ENCODE measurements around the gene PLCB4.

Gene PLCB4

DNA sequence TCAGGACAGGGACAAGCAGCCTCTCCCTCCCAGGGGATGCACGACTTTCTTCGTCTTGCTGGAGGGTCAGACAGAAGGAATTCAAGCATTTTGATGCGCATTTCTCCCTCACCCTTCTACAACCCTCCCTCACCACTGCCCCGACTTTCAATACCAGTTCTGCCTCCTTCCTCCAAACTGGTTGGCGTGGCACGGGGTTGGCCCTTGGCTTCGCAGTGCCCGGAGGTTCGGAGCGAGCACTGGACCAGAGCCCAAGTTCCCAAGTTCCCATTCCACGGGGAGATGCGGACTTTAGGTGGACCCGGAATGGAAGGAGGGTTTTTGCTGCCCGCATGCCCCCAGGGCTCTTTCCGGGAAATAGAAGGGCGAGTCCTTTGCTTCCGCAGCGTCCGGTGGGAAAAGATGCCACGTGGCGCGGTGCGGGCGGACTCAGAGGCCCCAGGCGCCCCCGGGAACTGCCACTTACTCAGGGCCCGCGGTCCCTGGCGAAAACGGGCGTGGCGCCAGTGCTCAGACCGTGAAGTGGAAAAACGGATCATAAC, 437.5 kb downstream of the PLCB4 start:
- DNase-seq, result no peak

DNA sequence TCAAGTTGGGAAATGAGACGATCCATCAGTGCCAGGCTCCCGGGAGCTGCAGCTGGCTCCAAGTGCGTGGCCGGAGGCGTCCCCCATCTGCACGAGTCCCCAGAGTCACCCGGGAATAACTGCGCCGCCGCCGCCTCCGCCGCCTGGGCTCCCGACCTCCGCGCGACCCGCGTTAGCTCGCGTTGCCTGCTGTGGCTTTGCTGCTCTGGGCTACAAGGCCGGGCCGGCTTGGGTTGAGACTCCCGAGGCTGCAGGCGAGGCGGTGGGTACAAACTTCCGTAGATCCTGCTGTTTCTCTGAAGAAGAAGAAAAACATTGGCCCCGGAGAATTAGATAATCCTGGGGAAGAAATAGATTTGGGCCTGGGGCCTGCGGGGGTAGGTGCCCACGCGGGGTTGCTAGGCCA, 438.1 kb downstream of the PLCB4 start:
- DNase-seq, result no peak

DNA sequence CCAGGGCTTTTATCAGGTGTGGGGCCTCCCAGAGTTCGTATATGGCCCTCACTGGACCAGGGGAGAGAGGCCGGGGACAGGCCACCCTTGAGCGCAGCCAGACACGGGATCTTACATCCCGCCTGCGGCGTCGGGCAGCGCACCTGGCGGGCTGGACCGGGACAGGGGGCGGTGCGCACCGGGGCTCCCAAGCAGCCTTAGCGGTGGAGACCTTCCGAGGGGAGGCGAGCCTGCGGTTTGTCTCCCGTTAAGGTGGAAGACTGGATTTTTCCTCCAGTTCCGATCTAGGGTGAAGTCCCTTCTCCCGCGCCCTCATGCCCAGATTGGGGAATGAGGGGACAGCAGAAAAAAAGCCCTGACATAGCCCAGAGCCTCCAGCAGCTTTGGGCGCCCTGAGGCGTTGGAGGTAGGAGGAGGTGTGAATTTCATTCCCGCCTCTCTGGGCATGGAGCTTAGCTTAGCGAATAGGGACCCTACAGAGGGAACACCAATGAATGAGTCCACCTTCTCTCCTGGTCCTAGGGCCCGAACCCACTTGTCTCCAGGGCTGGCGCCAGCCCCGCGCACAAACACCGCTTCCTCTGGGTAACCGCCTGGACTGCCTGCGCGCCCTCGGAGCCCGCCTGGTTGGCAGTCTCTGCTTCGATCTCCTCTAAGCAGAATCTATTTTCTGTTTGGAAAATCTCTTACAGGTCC, 438.8 kb downstream of the PLCB4 start:
- no peak for DNase-seq

DNA sequence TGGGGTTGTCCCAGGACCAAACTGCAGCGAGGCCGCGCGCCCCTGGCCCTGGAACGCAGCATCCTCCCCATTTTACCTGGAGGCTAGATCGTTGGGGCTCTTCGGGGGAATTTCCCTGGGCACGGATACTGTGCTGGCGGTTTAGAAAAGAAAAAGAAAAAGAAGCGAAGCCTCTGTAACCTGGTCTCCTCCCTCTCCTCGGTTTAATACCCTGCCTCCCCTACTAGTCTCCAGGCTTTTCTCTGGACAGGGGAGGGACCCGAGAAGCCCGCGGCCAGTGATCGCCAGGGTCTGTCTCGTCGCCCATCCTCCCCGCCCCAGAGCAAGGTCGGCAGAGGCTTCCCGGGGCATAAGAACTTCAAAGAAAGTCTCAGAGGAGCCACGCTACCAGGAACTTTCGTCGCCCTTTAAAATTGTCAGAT, 439.4 kb downstream of the PLCB4 start:
- DNase-seq, result no peak

DNA sequence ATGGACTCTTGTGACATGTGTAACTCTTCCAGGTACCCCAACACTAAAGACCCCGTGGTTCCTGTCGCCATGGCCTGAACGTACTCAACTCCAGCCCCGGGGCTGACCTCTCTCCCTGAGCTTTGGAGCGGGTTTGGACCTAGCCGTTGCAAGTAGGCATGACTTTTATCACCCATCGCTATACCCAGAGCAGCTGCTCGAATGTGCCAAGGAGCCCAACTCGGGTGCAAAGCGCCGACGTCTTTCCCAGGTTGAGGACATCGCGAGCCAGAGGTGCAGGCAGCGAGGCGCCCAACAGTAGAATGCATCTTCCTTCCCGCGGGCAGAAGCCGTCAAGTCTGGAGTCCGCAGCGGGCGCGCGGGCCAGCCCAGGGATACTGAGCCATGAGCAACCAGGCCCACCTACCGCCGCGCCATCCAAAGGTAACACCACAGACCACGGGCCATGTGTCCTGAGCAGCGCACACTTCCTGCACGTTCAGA, 439.9 kb downstream of the PLCB4 start:
- DNase-seq, result no peak

DNA sequence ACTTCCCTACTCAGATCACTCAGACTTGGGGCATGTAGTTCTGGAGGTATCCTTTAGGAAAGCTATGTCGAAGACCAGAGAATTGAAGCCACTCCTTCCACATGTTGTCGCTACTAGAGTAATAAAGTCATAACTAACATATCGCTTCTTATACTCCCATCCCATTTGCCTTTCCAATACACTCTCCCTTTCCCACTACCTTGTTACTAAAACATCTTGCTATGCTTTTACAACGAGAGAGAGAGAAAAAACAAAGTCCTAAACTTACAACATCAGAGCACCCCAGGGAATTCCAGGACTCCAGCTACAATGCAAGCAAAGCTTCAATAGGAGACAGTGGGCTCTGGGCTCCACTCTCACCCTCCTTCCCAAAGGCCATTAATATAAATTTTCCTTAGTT, 440.4 kb downstream of the PLCB4 start:
- DNase-seq, result no peak

DNA sequence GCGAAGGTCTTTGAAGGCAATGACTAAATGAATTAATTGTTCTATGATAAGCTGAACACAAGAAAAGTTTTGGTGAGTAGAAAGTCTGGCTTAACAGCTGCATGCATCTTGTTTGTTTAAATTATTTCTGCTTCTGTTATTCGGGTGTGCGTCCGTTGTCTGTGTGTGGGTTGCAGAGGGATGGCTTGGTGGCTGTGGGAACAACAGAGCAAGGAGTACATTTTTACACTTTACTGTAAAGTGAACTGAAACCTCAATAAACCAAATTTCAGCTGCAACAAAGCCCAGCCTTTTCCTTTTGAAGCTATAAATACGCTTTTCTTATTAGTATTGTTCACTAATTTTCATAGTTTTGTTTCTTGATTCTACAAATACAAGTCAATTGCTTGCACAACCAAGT, 442.0 kb downstream of the PLCB4 start:
- no peak for DNase-seq

DNA sequence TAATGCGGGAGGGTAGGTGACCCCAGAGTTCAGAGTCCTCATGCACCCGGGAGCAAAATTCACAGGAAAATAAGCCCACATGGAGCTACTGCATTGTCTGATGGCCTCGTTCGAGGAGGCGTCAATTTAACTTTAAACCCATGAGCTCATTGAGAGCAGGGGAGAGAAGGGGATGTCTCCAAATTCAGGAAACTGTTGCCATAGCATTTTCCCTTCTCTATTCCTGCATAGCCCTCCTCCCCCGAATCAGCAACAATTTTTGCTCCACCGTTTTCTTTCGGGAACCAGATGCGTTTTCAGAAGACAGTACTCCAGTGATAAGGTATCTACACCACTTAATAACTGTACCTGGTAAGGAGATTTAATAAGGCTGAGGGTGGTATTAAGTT, 445.2 kb downstream of the PLCB4 start:
- no peak for DNase-seq

DNA sequence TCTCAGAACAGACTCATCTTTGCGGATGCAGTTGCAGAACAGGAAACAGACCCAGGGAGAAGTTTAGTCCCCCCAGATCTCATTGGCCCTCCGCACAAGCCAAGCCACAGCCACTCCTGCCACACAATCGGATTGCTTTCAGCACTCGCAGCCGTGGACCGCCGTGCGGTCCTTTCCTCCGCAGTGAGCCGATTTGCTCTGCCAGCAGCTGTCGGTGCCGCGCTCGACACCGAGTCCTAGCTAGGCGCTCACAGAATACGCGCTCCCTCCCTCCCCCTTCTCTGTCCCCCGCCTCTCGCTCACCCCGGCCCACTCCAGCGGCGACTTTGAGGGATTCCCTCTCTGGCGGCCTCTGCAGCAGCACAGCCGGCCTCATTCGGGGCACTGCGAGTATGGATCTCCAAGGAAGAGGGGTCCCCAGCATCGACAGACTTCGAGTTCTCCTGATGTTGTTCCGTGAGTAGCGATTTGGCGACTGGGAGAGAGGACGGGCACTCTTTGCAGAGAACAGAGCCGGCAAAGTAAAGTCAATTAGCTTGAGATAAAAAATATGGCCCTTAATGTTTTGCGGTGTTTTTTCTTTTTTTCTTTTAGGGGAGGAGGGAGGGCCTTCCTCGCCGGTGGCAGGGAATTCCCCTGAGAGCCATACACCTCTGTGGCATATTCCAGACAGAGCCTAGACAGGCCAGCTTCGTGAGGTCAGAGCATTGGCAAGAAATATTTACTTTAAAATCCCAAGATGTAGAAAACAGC, 445.8 kb downstream of the PLCB4 start, which contains the start of gene LAMP5:
Gene LAMP5 (plus strand): TSS at position 130 of the 753 bp plus-strand sequence. CDS start 263 bp downstream, at position 393.
- DNase-seq, result peak; percentile 56

DNA sequence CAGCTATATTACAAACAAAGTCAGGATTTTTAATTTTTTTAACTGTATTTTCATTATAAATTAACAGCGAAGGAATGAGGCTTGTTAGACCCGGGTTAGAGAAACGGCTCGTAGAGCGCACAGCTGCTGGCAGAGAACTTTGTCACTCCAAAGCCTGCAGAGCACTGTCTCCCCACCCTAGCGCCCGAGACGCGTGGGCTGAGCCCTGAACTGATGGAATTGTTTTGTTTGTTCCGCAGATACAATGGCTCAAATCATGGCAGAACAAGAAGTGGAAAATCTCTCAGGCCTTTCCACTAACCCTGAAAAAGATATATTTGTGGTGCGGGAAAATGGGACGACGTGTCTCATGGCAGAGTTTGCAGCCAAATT, 446.3 kb downstream of the PLCB4 start:
- DNase-seq, result no peak

DNA sequence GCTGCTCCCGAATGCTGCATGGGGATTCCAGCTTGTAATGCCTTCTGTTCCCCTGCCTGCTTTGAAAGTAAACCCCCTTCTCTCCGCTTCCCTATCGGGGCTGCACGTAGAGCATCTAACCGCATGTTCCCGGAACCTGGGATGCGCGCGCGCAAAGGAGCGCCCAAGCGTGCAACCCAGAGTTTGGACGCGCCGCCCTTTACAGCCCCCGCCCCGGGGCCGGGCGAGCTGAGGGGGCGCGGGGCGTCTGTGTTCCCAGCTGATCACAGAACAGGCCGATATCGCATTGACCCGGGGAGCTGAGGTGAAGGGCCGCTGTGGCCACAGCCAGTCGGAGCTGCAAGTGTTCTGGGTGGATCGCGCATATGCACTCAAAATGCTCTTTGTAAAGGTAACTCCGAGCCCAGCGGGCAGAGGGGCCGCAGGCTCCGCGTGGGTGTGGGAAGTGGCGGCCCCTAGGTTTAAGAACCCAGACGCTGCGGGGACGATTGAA, 446.9 kb downstream of the PLCB4 start:
- no peak for DNase-seq

DNA sequence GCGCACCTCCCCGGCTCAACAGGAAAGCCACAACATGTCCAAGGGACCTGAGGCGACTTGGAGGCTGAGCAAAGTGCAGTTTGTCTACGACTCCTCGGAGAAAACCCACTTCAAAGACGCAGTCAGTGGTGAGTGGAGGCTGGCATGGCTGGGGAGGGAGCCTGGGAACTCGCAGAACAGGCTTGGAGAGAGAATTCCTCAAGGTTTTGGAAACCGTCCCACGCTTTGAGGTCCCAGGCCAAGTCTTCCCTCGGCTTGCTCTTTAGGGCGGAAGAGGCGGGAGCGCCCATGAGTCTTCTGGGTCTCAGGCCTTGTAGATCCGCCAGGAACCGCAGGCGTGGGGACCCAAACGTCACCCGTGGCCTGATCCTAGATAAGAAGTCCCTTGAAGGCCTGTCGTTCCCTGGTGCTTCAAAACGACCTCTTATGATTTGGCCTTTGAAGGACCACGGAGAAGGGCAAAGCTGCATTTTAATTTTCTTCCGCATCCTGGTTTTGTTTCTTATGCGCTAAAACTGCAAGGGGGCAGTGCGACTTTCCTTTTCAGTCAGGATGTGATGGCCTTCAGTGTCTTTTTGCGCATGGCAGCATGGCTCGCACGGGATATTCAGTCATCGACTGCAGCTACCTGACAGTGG, 447.5 kb downstream of the PLCB4 start:
- peak; percentile 20 for DNase-seq

DNA sequence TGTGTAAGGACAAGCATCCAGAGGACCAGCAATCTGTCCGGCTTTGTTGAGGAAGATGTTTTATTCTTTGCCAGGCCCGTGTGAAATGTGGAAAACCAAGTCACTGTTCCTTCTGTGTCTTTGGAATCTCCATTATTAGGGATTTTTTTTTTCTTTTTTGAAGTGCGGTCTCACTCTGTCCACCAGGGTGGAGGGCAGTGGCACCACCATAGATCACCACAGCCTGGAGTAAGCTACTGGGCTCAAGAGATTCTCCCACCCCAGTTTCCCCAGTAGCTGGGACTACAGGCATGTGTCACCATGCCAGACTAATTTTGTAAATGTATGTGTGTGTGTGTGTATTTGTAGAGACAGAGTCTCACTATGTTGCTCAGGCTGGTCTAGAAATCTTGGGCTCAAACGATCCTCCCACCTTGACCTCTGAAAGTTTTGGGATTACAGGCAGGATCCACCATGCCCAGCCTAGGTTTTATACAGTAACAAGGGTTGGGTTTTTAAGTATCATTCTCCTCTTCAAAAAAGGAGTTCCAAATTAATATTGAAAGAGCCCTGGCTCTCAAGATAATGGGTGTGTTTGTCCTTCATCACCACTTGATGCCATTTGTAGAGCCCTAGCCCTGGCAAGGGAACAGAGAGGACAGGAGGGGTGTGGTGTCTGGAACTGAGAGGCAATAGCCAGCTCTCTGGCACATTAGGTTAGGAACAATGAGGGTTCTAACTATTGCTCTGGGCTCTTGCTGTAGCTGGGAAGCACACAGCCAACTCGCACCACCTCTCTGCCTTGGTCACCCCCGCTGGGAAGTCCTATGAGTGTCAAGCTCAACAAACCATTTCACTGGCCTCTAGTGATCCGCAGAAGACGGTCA, 448.6 kb downstream of the PLCB4 start:
- DNase-seq, result no peak

DNA sequence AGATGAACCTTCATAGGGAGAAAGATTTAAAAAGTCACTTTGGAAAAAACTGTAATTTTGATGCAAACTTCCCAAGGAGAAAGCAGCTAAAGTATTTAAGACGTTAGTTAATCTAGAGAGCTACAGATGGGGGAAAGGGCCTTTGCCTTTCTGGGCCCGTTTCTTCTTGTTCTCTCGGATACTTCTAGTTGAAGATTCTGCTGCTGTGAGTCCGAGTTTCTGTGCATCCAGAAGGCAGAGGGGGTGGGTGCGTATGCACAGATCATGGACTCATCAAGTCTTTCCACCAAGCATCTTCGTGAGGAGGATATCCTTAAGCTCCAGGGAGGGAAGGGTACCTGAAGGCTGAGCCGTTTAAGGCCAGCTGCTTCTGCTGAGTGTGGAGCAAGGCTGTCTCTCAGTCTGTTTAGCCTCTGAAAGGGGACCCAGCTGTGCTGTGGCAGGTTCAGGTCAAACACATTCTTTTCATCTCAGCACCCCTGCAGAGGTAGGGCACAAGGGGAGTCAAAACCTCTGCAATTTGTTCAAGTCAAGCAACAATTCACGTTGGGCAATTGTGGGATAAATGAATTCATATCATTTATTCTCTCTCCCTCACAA, 449.8 kb downstream of the PLCB4 start:
- no peak for DNase-seq

DNA sequence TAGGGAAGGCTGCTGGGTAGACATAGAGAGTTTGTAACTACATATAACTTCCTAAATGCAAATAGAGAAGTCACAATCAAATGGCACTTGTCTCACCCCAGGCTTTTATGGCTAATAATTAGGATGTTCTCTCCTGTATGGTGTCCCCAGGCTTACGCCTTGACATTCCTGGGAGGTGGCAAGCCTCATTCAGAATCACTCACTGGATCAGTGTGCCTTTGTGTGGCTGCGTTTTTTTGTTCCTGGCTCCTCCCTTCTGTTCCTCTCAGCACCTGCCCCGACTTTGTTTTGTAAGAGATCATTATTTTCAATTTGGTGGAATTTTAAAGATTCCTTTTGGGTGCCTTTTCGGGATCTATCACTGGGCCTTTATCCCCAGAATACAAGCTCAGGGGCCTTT, 451.2 kb downstream of the PLCB4 start:
- DNase-seq, result no peak

DNA sequence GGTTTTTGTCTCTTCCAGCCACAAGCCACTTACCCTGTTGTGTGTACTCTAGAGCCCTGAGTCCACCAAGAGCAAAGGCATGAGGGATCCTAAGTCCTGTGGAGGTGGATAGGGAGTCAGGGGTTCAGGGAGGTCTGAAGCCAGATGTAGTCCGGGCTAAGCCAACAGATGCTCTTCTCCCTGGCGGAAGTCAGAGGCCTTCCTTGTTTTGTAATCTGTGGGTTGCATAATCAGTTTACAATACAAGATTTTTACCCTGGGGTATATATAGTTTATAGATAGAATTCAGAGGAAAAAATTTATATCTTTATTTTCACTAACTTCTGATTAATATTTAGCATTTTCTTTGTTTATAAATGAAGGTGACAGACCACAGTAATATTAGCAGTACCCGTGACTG, 454.7 kb downstream of the PLCB4 start:
- no peak for DNase-seq

Measured in hematopoietic multipotent progenitor cell treated with erythropoietin and hydrocortisone succinate and interleukin-3 and kit ligand, for 4 days (in vitro differentiated cells).